ELR (cell line): ENCODE results near the gene CLK1.
"Not testable (repeated sequence)": the region's sequence is repeated elsewhere in the genome, so short reads cannot be mapped to it uniquely, and the experiment has no call there.

Experiments used
- DNase-seq: peaks from one replicate; pipeline ENCODE4 v3.0.0-alpha.2; 2015; ENCODE audit warnings: low read depth

CLK1 gene

GRCh38 chr2:200864176-200865034, at the start of gene CLK1:
Gene CLK1 (minus strand): TSS chr2:200864658. CDS start chr2:200861862, 2,796 bp downstream.
- DNase-seq: peak; percentile 95

GRCh38 chr2:200913654-200914053, 49.2 kb upstream of the CLK1 start:
- DNase-seq: peak; percentile 75

GRCh38 chr2:200909958-200910357, 45.5 kb upstream of the CLK1 start:
- no peak for DNase-seq

- DNase-seq: peak; percentile 79
These were observed 41.3 kb upstream of the CLK1 start for GRCh38 chr2:200905618-200906296.

- peak; percentile 97 for DNase-seq
These were observed 37.1 kb upstream of the CLK1 start for GRCh38 chr2:200901459-200902072.

GRCh38 chr2:200899482-200899881, 35.0 kb upstream of the CLK1 start:
- no peak for DNase-seq

- DNase-seq: peak; percentile 99
These were observed 24.5 kb upstream of the CLK1 start, which contains the start of the genes NIF3L1 and PPIL3 for GRCh38 chr2:200888704-200889625. Gene NIF3L1 (plus strand): TSS chr2:200889371. CDS start chr2:200891944, 2,573 bp downstream. Gene PPIL3 (minus strand): TSS chr2:200889077. CDS start chr2:200887615, 1,462 bp downstream.

GRCh38 chr2:200881715-200882249, 17.3 kb upstream of the CLK1 start:
- not testable (repeated sequence) for DNase-seq

GRCh38 chr2:200878289-200878880, 13.9 kb upstream of the CLK1 start:
- no peak for DNase-seq

GRCh38 chr2:200877443-200877842, 13.0 kb upstream of the CLK1 start:
- no peak for DNase-seq

GRCh38 chr2:200873560-200873959, 9.1 kb upstream of the CLK1 start:
- DNase-seq: no peak

- DNase-seq: no peak
These were observed 6.7 kb upstream of the CLK1 start for GRCh38 chr2:200871151-200871550.

GRCh38 chr2:200869014-200869413, 4.6 kb upstream of the CLK1 start:
- DNase-seq: no peak

GRCh38 chr2:200863782-200864175, 679 bp downstream of the CLK1 start:
- DNase-seq: peak; percentile 40

GRCh38 chr2:200862532-200863000, 1.9 kb downstream of the CLK1 start:
- DNase-seq: peak; percentile 88

GRCh38 chr2:200861617-200862155, 2.8 kb downstream of the CLK1 start:
- DNase-seq: no peak

- DNase-seq: no peak
These were observed 4.2 kb downstream of the CLK1 start for GRCh38 chr2:200860092-200860795.

- no peak for DNase-seq
These were observed 7.7 kb downstream of the CLK1 start for GRCh38 chr2:200856806-200857205.

- no peak for DNase-seq
These were observed 11.9 kb downstream of the CLK1 start for GRCh38 chr2:200852605-200853004.
